Measurements from ENCODE around the gene ELL. TPM values are rescaled to one million over a fixed set of nuclear protein-coding genes. Genes with fewer than 3 reads are reported as not detected.

Gene ELL
- total RNA-seq, 4 donors from 2014 or later = 9.1 to 35.1 (median 20.1) TPM

DNA sequence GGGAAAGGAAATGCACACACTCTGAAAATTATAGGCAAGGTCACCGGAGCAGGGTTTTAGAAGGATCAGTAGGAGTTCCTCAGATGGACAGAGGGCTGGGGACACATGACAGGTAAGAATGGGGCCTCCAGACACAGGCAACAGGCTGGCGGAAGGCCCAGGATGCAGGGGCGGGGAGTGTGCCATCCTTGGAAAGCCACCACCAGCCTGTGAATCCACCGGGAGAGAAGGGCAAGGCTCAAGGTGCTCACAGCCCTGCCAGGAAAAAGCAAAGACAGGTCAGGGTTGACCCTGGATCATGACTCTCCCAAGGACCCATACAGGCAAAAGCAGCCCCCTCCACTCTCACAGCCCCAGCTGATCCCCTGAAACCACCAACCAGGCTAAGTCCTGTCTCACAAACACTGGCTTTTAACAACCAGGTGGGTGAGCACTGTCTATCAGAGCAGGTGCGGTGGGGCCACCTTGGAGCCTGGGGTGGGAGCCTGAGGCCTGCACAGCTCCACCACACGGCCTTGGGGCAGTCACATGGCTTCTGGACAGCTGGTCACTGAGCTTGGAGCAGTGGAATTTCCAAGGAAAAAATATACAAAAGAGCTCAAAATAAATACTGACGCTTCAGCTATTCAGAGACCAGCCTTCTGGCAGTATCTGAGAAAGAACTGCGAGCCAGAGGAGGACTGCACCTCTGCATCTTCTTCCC lies 48.7 kb downstream of the ELL start:
- H3K27ac ChIP-seq (replicated peaks in 1 of 4) = peak overlapping the region in 3 of 4 donors; percentile 37 to 61 (median 56)
- intact Hi-C loops (cut with DNase I) = loop anchor here (5.0 kb wide), 2 partner anchors 39 to 94 kb away; no protein-coding TSS in a partner anchor

GRCh38 chr19:18470787-18471186 lies 51.1 kb downstream of the ELL start:
- Histone ChIP-seq H3K9me3 (no peaks in the 10 kb centered on the region), H3K4me1 (peaks cover 67 to 91% (median 84%) of the 10 kb centered on the region in 4 donors), H3K36me3 (peaks cover 4 to 30% (median 22%) of the 10 kb centered on the region in 4 donors), H3K27ac (replicated peaks in 1 of 4) (peak overlapping the region in 1 of 4 donors; percentile 21), H3K4me3 (no peak overlapping the region), H3K27me3 (no peaks in the 10 kb centered on the region)
- TF ChIP-seq POLR2AphosphoS5 (IDR thresholded peaks at IDR 0.05) = no peak
- TF ChIP-seq, protein P1, sequence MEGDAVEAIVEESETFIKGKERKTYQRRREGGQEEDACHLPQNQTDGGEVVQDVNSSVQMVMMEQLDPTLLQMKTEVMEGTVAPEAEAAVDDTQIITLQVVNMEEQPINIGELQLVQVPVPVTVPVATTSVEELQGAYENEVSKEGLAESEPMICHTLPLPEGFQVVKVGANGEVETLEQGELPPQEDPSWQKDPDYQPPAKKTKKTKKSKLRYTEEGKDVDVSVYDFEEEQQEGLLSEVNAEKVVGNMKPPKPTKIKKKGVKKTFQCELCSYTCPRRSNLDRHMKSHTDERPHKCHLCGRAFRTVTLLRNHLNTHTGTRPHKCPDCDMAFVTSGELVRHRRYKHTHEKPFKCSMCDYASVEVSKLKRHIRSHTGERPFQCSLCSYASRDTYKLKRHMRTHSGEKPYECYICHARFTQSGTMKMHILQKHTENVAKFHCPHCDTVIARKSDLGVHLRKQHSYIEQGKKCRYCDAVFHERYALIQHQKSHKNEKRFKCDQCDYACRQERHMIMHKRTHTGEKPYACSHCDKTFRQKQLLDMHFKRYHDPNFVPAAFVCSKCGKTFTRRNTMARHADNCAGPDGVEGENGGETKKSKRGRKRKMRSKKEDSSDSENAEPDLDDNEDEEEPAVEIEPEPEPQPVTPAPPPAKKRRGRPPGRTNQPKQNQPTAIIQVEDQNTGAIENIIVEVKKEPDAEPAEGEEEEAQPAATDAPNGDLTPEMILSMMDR (IDR thresholded peaks at IDR 0.05) = no peak
- no peak for TF ChIP-seq EP300 (IDR thresholded peaks at IDR 0.05)
- TF ChIP-seq POLR2A (IDR thresholded peaks at IDR 0.05; ENCODE audit: low read depth) = no peak
- DNase-seq (ENCODE audit: extremely low spot score) = no peak
- WGBS = 65% methylated on average over 2 of the region's 2 CpGs
- intact Hi-C loops (cut with DNase I) = loop anchor here (5.0 kb wide), 2 partner anchors 42 to 97 kb away; no protein-coding TSS in a partner anchor

More for the DNA sequence above, 48.7 kb downstream of the ELL start:
- no peak for TF ChIP-seq POLR2AphosphoS5 (IDR thresholded peaks at IDR 0.05)
- TF ChIP-seq, protein P1 (IDR thresholded peaks at IDR 0.05) = no peak
- TF ChIP-seq POLR2A (IDR thresholded peaks at IDR 0.05; ENCODE audit: low read depth) = no peak
- TF ChIP-seq EP300 (IDR thresholded peaks at IDR 0.05) = no peak
- DNase-seq (ENCODE audit: extremely low spot score) = no peak
- no peak overlapping the region for H3K4me3 ChIP-seq
- no peaks in the 10 kb centered on the region for H3K9me3 ChIP-seq
- 58% methylated on average over 8 of the region's 8 CpGs for WGBS
- H3K4me1 ChIP-seq = peaks cover 55 to 94% (median 85%) of the 10 kb centered on the region in 4 donors
- no peaks in the 10 kb centered on the region for H3K27me3 ChIP-seq
- H3K36me3 ChIP-seq = peaks cover 4 to 30% (median 22%) of the 10 kb centered on the region in 4 donors

GRCh38 chr19:18469069-18469846 lies 52.6 kb downstream of the ELL start:
- Histone ChIP-seq H3K4me1 (peaks cover 69 to 91% (median 84%) of the 10 kb centered on the region in 4 donors), H3K27me3 (no peaks in the 10 kb centered on the region), H3K9me3 (no peaks in the 10 kb centered on the region), H3K27ac (replicated peaks in 1 of 4) (peak overlapping the region in 3 of 4 donors; percentile 5 to 21 (median 20)), H3K36me3 (peaks cover 4 to 33% (median 25%) of the 10 kb centered on the region in 4 donors), H3K4me3 (no peak overlapping the region)
- TF ChIP-seq EP300 (IDR thresholded peaks at IDR 0.05) (no peak), POLR2AphosphoS5 (IDR thresholded peaks at IDR 0.05) (no peak), POLR2A (IDR thresholded peaks at IDR 0.05; ENCODE audit: low read depth) (no peak)
- TF ChIP-seq, protein P1 (IDR thresholded peaks at IDR 0.05) = peak; percentile 56 to 80 (median 59)
- no peak for DNase-seq (ENCODE audit: extremely low spot score)
- intact Hi-C loops (cut with DNase I) = no loop called here
- 76% methylated on average over 14 of the region's 28 CpGs for WGBS

DNA sequence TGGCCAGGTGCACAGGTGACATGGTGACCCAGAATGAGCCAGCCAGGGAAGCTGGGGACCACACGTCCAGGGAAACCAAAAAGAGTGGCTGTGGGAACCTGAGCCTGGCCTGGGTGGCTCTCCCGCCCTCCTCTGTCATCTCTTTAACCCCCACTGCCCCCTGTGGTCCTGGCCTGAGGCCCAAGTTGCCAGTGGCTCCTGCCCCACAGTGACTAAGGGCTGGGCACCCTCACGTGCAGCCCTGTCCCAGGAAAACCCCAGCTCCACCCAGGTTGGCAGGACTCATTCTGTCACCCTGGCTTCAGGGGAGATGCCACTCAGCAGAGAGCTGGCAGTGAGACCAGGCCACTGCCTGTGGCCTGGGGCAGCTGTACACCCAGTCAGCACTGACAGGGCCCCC lies 53.4 kb downstream of the ELL start:
- no peak for DNase-seq (ENCODE audit: extremely low spot score)
- Histone ChIP-seq H3K4me1 (peaks cover 71 to 91% (median 84%) of the 10 kb centered on the region in 4 donors), H3K27ac (replicated peaks in 1 of 4) (peak overlapping the region in 1 of 4 donors; percentile 20), H3K9me3 (no peaks in the 10 kb centered on the region), H3K4me3 (no peak overlapping the region), H3K36me3 (peaks cover 4 to 39% (median 25%) of the 10 kb centered on the region in 4 donors), H3K27me3 (no peaks in the 10 kb centered on the region)
- intact Hi-C loops (cut with DNase I) = no loop called here
- TF ChIP-seq POLR2A (IDR thresholded peaks at IDR 0.05; ENCODE audit: low read depth) (no peak), POLR2AphosphoS5 (IDR thresholded peaks at IDR 0.05) (no peak), EP300 (IDR thresholded peaks at IDR 0.05) (no peak)
- TF ChIP-seq, protein P1 (IDR thresholded peaks at IDR 0.05) = no peak
- 74% methylated on average over 3 of the region's 3 CpGs for WGBS
